ENCODE measurements around the gene CLPTM1.
A peak's percentile ranks its signal among the peaks of the same experiment; 100 is the strongest.
"Not testable (repeated sequence)": the region's sequence is repeated elsewhere in the genome, so short reads cannot be mapped to it uniquely, and the experiment has no call there.

Gene CLPTM1, protein sequence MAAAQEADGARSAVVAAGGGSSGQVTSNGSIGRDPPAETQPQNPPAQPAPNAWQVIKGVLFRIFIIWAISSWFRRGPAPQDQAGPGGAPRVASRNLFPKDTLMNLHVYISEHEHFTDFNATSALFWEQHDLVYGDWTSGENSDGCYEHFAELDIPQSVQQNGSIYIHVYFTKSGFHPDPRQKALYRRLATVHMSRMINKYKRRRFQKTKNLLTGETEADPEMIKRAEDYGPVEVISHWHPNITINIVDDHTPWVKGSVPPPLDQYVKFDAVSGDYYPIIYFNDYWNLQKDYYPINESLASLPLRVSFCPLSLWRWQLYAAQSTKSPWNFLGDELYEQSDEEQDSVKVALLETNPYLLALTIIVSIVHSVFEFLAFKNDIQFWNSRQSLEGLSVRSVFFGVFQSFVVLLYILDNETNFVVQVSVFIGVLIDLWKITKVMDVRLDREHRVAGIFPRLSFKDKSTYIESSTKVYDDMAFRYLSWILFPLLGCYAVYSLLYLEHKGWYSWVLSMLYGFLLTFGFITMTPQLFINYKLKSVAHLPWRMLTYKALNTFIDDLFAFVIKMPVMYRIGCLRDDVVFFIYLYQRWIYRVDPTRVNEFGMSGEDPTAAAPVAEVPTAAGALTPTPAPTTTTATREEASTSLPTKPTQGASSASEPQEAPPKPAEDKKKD

DNA sequence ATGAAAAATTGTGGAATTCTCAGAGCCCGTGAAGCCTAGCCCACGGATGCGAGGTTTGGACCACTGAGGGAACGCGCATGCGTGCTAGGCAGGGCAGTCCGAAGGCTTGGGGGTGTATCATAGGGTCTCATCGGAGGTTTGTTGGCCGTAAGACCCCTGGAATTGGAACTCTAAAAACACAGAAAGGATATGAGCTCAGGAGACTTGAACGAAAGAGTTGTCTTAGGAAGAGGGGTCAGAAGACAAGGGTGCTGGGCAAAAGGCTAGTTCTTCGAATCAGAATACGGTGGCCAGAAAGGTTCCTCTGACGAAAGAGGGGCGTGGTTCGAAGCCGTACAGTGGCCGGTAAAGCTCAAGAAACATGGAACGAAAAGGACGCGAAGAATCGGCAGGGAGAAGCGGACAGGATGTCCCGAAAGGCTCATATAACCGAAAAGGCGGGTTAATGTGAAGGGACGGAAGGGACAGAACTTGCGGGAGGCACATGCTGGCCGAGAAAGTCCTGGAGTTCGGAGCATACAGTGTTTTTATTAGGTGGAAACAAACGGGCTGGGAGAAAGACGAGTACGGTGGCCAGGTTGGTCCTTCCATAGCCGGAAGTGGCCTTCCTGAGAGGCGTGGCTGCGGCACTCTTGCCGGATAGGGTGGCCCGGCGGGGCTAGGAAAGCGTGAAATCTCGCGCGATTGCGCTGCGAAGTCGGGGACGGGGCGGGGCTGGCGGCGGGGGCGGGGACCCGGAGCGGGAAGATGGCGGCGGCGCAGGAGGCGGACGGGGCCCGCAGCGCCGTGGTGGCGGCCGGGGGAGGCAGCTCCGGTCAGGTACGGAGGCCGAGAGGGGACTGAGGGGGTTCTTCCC is at the start of gene CLPTM1:
Gene CLPTM1 (plus strand): TSS at position 732 of the 856 bp plus-strand sequence. CDS start 16 bp downstream, at position 748.
- DNase-seq: peak; percentile 96

DNA sequence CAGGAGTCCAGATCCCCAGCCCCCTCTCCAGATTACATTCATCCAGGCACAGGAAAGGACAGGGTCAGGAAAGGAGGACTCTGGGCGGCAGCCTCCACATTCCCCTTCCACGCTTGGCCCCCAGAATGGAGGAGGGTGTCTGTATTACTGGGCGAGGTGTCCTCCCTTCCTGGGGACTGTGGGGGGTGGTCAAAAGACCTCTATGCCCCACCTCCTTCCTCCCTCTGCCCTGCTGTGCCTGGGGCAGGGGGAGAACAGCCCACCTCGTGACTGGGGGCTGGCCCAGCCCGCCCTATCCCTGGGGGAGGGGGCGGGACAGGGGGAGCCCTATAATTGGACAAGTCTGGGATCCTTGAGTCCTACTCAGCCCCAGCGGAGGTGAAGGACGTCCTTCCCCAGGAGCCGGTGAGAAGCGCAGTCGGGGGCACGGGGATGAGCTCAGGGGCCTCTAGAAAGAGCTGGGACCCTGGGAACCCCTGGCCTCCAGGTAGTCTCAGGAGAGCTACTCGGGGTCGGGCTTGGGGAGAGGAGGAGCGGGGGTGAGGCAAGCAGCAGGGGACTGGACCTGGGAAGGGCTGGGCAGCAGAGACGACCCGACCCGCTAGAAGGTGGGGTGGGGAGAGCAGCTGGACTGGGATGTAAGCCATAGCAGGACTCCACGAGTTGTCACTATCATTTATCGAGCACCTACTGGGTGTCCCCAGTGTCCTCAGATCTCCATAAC is 49.6 kb upstream of the CLPTM1 start, which contains the start of gene APOE:
Gene APOE (plus strand): TSS at position 360 of the 724 bp plus-strand sequence. CDS start 829 bp downstream, outside the sequence.
- peak; percentile 65 for DNase-seq

DNA sequence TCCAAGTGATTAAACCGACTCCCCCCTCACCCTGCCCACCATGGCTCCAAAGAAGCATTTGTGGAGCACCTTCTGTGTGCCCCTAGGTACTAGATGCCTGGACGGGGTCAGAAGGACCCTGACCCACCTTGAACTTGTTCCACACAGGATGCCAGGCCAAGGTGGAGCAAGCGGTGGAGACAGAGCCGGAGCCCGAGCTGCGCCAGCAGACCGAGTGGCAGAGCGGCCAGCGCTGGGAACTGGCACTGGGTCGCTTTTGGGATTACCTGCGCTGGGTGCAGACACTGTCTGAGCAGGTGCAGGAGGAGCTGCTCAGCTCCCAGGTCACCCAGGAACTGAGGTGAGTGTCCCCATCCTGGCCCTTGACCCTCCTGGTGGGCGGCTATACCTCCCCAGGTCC is 47.6 kb upstream of the CLPTM1 start:
- DNase-seq: no peak

- no peak for DNase-seq
Observed at GRCh38 chr19:44908074-44908835, 46.9 kb upstream of the CLPTM1 start.

DNA sequence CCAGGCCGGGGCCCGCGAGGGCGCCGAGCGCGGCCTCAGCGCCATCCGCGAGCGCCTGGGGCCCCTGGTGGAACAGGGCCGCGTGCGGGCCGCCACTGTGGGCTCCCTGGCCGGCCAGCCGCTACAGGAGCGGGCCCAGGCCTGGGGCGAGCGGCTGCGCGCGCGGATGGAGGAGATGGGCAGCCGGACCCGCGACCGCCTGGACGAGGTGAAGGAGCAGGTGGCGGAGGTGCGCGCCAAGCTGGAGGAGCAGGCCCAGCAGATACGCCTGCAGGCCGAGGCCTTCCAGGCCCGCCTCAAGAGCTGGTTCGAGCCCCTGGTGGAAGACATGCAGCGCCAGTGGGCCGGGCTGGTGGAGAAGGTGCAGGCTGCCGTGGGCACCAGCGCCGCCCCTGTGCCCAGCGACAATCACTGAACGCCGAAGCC is 46.3 kb upstream of the CLPTM1 start:
- DNase-seq: no peak

GRCh38 chr19:44909775-44910174 is 45.4 kb upstream of the CLPTM1 start:
- DNase-seq: no peak

DNA sequence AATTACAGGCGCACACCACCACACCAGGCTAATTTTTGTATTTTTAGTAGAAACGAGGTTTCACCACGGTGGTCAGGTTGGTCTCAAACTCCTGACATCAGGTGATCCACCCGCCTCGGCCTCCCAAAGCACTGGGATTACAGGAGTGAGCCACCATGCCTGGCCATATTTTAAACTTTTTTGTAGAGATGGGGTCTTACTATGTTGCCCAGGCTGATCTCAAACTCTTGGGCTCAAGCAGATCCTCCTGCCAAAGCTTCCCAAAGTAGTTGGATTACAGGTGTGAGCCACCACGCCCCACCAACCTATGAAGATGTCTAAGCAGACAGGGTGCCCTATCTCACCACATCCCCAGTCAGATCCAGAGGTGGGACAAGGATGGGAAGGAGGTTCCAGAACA is 43.3 kb upstream of the CLPTM1 start:
- DNase-seq: not testable (repeated sequence)

DNA sequence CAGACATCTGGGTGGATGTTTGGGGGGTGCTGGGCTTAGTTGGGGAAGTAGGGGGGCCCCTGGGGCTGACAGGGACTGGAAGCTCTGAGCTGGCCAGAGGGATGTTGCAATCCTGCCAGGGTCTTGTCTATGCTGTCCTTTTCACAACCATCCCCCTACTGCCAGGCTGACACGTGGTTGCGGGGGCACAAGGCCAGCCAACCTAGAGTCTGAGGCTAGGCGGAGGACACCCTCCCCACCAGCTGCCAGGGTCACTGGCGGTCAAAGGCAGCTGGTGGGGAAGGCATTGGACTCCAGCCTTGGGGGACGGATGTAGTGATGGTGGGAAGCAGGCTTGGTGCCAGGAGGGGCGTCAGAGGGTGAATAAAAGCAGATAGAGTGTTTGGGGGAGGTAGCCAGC is 42.3 kb upstream of the CLPTM1 start:
- DNase-seq: peak; percentile 77

DNA sequence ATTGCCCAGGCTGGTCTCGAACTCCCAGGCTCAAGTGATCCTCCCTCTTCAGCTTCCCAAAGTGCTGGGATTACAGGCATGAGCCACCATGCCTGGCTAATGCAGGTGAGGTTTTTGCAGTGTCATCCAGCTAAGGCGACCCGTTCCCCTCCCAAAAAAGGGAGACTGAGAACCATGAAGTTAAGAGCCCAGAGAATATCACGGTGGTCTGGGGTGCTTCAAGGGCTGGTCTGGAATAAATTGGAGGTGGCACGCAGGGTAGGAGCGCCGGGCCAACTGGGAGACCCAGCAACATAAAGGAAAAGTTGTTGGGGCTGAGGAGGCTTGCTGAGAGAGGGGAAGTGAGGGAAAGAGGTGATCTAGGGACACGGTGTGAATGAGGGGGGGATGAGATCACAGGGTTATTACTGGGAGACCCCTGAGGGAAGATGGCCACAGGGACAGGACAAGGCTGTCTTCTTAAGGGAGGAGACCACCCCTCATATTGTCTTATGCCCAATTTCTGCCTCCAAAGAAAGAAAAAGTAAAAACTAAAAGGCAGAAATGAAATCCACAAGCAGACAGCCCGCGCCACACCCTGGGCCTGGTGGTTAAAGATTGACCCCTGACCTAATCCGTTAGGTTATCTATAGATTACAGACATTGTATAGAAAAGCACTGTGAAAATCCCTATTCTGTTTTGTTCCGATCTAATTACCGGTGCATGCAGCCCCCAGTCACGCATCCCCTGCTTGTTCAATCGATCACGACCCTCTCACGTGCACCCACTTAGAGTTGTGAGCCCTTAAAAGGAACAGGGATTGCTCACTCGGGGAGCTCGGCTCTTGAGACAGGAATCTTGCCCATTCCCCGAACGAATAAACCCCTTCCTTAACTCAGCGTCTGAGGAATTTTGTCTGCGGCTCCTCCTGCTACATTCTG is 41.4 kb upstream of the CLPTM1 start:
- not testable (repeated sequence) for DNase-seq

- DNase-seq: peak; percentile 79
Observed at GRCh38 chr19:44914433-44915206, 40.6 kb upstream of the CLPTM1 start, which contains the start of gene APOC1. Gene APOC1 (plus strand): TSS chr19:44914608. CDS start chr19:44914892, 284 bp downstream.

GRCh38 chr19:44924243-44924725 is 30.9 kb upstream of the CLPTM1 start:
- DNase-seq: no peak

GRCh38 chr19:44925114-44925891 is 29.9 kb upstream of the CLPTM1 start:
- peak; percentile 76 for DNase-seq

DNA sequence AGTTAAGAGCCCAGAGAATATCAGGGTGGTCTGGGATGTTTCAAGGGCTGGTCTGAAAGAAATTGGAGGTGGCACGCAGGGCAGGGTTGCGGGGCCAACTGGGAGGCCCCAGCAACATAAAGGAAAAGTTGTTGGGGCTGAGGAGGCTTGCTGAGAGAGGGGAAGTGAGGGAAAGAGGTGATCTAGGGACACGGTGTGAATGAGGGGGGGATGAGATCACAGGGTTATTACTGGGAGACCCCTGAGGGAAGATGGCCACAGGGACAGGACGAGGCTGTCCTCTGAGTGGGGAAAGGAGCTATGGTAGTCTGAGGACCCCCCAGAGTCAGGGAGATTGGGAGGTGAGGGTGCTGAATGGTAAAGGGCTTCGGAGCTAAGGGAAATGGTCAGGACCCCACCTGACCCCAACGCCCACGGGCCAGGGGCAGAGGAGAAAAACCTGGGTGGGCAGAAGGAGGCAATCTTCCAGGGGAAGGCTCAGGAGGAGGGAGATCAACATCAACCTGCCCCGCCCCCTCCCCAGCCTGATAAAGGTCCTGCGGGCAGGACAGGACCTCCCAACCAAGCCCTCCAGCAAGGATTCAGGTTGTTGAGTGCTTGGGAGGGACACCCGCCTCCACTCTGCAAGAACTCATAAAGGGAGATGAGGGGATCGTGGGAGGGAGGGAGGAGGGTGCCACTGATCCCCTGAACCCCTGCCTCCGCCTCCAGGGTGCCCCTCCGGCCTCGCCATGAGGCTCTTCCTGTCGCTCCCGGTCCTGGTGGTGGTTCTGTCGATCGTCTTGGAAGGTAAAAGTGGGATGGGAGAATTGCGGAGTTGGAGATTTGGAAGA is 28.7 kb upstream of the CLPTM1 start:
- DNase-seq: not testable (repeated sequence)

DNA sequence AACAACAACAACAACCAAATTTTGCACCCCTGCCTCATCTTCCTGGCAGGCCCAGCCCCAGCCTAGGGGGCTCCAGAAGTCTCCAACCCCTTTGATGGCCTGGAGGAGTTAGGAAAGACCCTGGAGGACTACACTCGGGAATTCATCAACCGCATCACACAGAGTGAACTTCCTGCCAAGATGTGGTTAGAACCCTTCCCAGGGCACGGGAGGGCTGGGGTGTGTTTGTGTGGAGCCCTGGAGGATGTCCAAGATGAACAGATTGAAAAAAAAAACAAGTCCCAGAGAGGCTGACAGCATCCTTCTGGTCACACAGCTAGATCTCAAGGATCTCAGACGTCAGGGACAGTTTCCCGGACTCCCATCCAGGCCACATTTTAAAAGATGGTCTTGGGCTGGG is 27.4 kb upstream of the CLPTM1 start:
- no peak for DNase-seq

- DNase-seq: no peak
Observed at GRCh38 chr19:44930088-44930487, 25.1 kb upstream of the CLPTM1 start.

GRCh38 chr19:44931541-44931940 is 23.6 kb upstream of the CLPTM1 start:
- DNase-seq: no peak

DNA sequence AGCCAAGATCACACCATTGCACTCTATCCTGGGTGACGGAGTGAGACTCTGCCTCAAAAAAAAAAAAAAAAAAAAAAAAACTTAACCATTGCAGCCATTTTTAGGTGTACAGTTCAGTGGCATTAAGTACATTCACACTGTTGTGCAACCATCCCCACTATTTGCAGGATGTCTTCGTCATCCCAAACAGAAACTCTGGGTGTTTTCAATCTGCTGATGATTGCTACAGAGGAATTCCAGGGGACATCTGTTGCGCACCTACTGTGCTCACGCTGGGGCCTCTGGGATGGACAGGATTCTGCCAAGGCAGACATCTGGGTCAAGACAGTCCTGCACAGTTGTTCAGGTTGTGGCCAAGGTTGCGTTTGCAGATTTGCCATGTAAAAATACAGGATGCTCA is 15.5 kb upstream of the CLPTM1 start:
- DNase-seq: no peak
